Limb (tissue), 2 donors: ENCODE results near the gene HNRNPAB.
"Not testable (repeated sequence)": the region's sequence is repeated elsewhere in the genome, so short reads cannot be mapped to it uniquely, and the experiment has no call there.

ENCODE experiments used
- DNase-seq, 2 donors: peaks; one replicate each; pipeline ENCODE4 v3.0.0-alpha.2; 2016; ENCODE audit errors: extremely low spot score in 2 of 2

The HNRNPAB gene

GRCh38 chr5:178196281-178196812, 8.0 kb upstream of the HNRNPAB start:
- DNase-seq: no peak

GRCh38 chr5:178196986-178197385, 7.3 kb upstream of the HNRNPAB start:
- no peak for DNase-seq

GRCh38 chr5:178198151-178198550, 6.2 kb upstream of the HNRNPAB start:
- not testable (repeated sequence) for DNase-seq

- no peak for DNase-seq
Measured at GRCh38 chr5:178198706-178199105, 5.6 kb upstream of the HNRNPAB start.

- DNase-seq: no peak
Measured at GRCh38 chr5:178199581-178200434, 4.5 kb upstream of the HNRNPAB start.

- DNase-seq: no peak
Measured at GRCh38 chr5:178201221-178201926, 3.0 kb upstream of the HNRNPAB start.

GRCh38 chr5:178201927-178202235, 2.5 kb upstream of the HNRNPAB start:
- DNase-seq: no peak

- no peak for DNase-seq
Measured at GRCh38 chr5:178202541-178202940, 1.8 kb upstream of the HNRNPAB start.

GRCh38 chr5:178203670-178204181, 607 bp upstream of the HNRNPAB start:
- peak in 1 of 2 donors; percentile 2 for DNase-seq

- peak; percentile 56 to 80 for DNase-seq
Measured at GRCh38 chr5:178204935-178205748, 809 bp downstream of the HNRNPAB start.

GRCh38 chr5:178205749-178206047, 1.4 kb downstream of the HNRNPAB start:
- DNase-seq: no peak

GRCh38 chr5:178206166-178207101, 2.1 kb downstream of the HNRNPAB start:
- no peak for DNase-seq

GRCh38 chr5:178207183-178207916, 3.0 kb downstream of the HNRNPAB start:
- no peak for DNase-seq

GRCh38 chr5:178207917-178208280, 3.6 kb downstream of the HNRNPAB start:
- no peak for DNase-seq

GRCh38 chr5:178208540-178209227, 4.4 kb downstream of the HNRNPAB start:
- DNase-seq: no peak

GRCh38 chr5:178209334-178210072, 5.2 kb downstream of the HNRNPAB start:
- DNase-seq: no peak

- DNase-seq: no peak
Measured at GRCh38 chr5:178210073-178210535, 5.8 kb downstream of the HNRNPAB start.

GRCh38 chr5:178210686-178211085, 6.4 kb downstream of the HNRNPAB start:
- no peak for DNase-seq
